MM.1S (cell line): Measurements from ENCODE around the gene TAC4.

Experiments used
- DNase-seq: peaks from one replicate; pipeline ENCODE4 v3.0.0-alpha.2; 2015
- H2AFZ ChIP-seq: fragments of 300-600 bp; sonication (generic); 2 replicates; pipeline ENCODE4 v1.6.0; 2016; ENCODE audit warnings: antibody characterized with exemption, low read length
- H3F3A ChIP-seq: fragments of 300-600 bp; sonication (generic); 2 replicates; pipeline ENCODE4 v1.6.1; 2016; ENCODE audit warnings: mild to moderate bottlenecking, antibody characterized with exemption, low read length, moderate library complexity, mixed read lengths; ENCODE audit not compliant: insufficient read depth
- H3K27ac ChIP-seq: fragments of 300-600 bp; sonication (generic); 2 replicates; pipeline ENCODE4 v1.5.1; 2016; ENCODE audit warnings: mild to moderate bottlenecking, low read length
- H3K27me3 ChIP-seq: fragments of 300-600 bp; sonication (generic); replicated peaks from 2 replicates; pipeline ENCODE4 v1.6.0; 2016; ENCODE audit warnings: low read length; ENCODE audit not compliant: insufficient read depth
- H3K36me3 ChIP-seq: fragments of 300-600 bp; sonication (generic); replicated peaks from 2 replicates; pipeline ENCODE4 v1.6.1; 2016; ENCODE audit warnings: mild to moderate bottlenecking, low read length, mixed read lengths; ENCODE audit not compliant: insufficient read depth
- H3K4me1 ChIP-seq: fragments of 300-600 bp; sonication (generic); 2 replicates; pipeline ENCODE4 v1.6.1; 2016; ENCODE audit warnings: low read length, mixed read lengths
- H3K4me2 ChIP-seq: fragments of 300-600 bp; sonication (generic); 2 replicates; pipeline ENCODE4 v1.6.0; 2016; ENCODE audit warnings: low read depth, low read length
- H3K4me3 ChIP-seq: fragments of 300-600 bp; sonication (generic); 2 replicates; pipeline ENCODE4 v1.5.1; 2016; ENCODE audit warnings: low read length, mixed read lengths
- H3K79me2 ChIP-seq: fragments of 300-600 bp; sonication (generic); 2 replicates; pipeline ENCODE4 v1.6.1; 2016; ENCODE audit warnings: mixed run types, low read length, mixed read lengths
- H3K9ac ChIP-seq: fragments of 300-600 bp; sonication (generic); 2 replicates; pipeline ENCODE4 v1.6.1; 2016; ENCODE audit warnings: low read length, mixed read lengths
- H3K9me2 ChIP-seq: fragments of 300-600 bp; sonication (generic); replicated peaks from 2 replicates; pipeline ENCODE4 v1.6.1; 2016; ENCODE audit warnings: mild to moderate bottlenecking, low read length, mixed read lengths; ENCODE audit not compliant: insufficient read depth
- H3K9me3 ChIP-seq: fragments of 300-600 bp; sonication (generic); replicated peaks from 2 replicates; pipeline ENCODE4 v1.6.1; 2016; ENCODE audit warnings: mild to moderate bottlenecking, low read length, mixed read lengths; ENCODE audit not compliant: insufficient read depth
- H4K20me1 ChIP-seq: fragments of 300-600 bp; sonication (generic); 2 replicates; pipeline ENCODE4 v1.6.1; 2016; ENCODE audit warnings: mild to moderate bottlenecking, low read length, moderate library complexity, mixed read lengths; ENCODE audit not compliant: insufficient read depth
- CTCF ChIP-seq: fragments of 300-600 bp; sonication (generic); IDR thresholded peaks from 2 replicates; pipeline ENCODE4 v1.5.1; 2016; ENCODE audit warnings: antibody characterized with exemption, low read length, mixed read lengths
- EZH2 ChIP-seq: fragments of 300-600 bp; sonication (generic); optimal IDR thresholded peaks from 2 replicates; pipeline ENCODE3; 2017; ENCODE audit warnings: low read depth, mild to moderate bottlenecking, antibody characterized with exemption, low read length, mixed read lengths
- EZH2phosphoT487 ChIP-seq: fragments of 300-600 bp; sonication (generic); IDR thresholded peaks from 2 replicates; pipeline ENCODE4 v1.6.1; 2018; ENCODE audit warnings: antibody characterized with exemption, low read length

The TAC4 gene

GRCh38 chr17:49850218-49850610 is 2.3 kb upstream of the TAC4 start:
- Histone ChIP-seq H3K27ac (no peak overlapping the region), H3K9ac (no peak overlapping the region), H3K4me3 (no peak overlapping the region), H3F3A (no peaks in the 10 kb centered on the region), H2AFZ (no peak overlapping the region), H3K9me3 (no peaks in the 10 kb centered on the region), H3K27me3 (peaks cover 8% of the 10 kb centered on the region), H4K20me1 (no peaks in the 10 kb centered on the region), H3K4me1 (0 out of 2 replicates have a peak, but pooled peaks cover 4% of the 10 kb centered on the region), H3K36me3 (no peaks in the 10 kb centered on the region), H3K79me2 (no peaks in the 10 kb centered on the region), H3K9me2 (no peaks in the 10 kb centered on the region), H3K4me2 (no peak overlapping the region)
- TF ChIP-seq EZH2: no peak
- no peak for TF ChIP-seq EZH2phosphoT487
- TF ChIP-seq CTCF: no peak
- DNase-seq: no peak

- H3K4me3 ChIP-seq: no peak overlapping the region
- H3K4me1 ChIP-seq: 0 out of 2 replicates have a peak, but pooled peaks cover 4% of the 10 kb centered on the region
- H3K9me3 ChIP-seq: no peaks in the 10 kb centered on the region
- no peaks in the 10 kb centered on the region for H4K20me1 ChIP-seq
- no peak overlapping the region for H3K27ac ChIP-seq
- H3K36me3 ChIP-seq: no peaks in the 10 kb centered on the region
- H3K27me3 ChIP-seq: peaks cover 8% of the 10 kb centered on the region
- no peak overlapping the region for H3K9ac ChIP-seq
- H3K4me2 ChIP-seq: no peak overlapping the region
- no peaks in the 10 kb centered on the region for H3K79me2 ChIP-seq
- no peaks in the 10 kb centered on the region for H3K9me2 ChIP-seq
- H3F3A ChIP-seq: no peaks in the 10 kb centered on the region
- no peak for DNase-seq
- TF ChIP-seq EZH2: no peak
- TF ChIP-seq EZH2phosphoT487: no peak
- no peak for TF ChIP-seq CTCF
- no peak overlapping the region for H2AFZ ChIP-seq
These were observed 870 bp upstream of the TAC4 start for GRCh38 chr17:49848739-49849138.

- Histone ChIP-seq H3K4me3 (no peak overlapping the region), H3K79me2 (no peaks in the 10 kb centered on the region), H3K9me2 (no peaks in the 10 kb centered on the region), H3K27ac (no peak overlapping the region), H4K20me1 (no peaks in the 10 kb centered on the region), H3F3A (no peaks in the 10 kb centered on the region), H3K4me2 (no peak overlapping the region), H3K27me3 (peaks cover 4% of the 10 kb centered on the region), H2AFZ (no peak overlapping the region), H3K4me1 (0 out of 2 replicates have a peak, but pooled peaks cover 4% of the 10 kb centered on the region), H3K9ac (no peak overlapping the region), H3K36me3 (no peaks in the 10 kb centered on the region), H3K9me3 (no peaks in the 10 kb centered on the region)
- DNase-seq: no peak
- TF ChIP-seq EZH2phosphoT487: no peak
- no peak for TF ChIP-seq EZH2
- TF ChIP-seq CTCF: no peak
These were observed 744 bp downstream of the TAC4 start for GRCh38 chr17:49846938-49847712.
